Transverse colon (tissue), 4 donors: ENCODE results near the gene SP110.
"Not testable (repeated sequence)": the region's sequence is repeated elsewhere in the genome, so short reads cannot be mapped to it uniquely, and the experiment has no call there.

Source experiments
- CTCF ChIP-seq, 5 experiments: fragments of 200-600 bp in 3 of 5; fragments of 450-650 bp in 2 of 5; sonication (generic) in 3 of 5; IDR thresholded peaks; 1 replicate in 2 of 5; 2 replicates in 3 of 5; pipeline ENCODE4 v1.5.1; 2016 to 2017; ENCODE audit warnings: antibody characterized with exemption in 5 of 5, inconsistent platforms in 3 of 5, mild to moderate bottlenecking in 2 of 5, moderate library complexity in 1 of 5
- POLR2AphosphoS5 ChIP-seq, 3 donors: sonication (generic); formaldehyde crosslinking; IDR thresholded peaks; one replicate each; pipeline ENCODE4 v1.6.1; 2016; ENCODE audit warnings: antibody characterized with exemption in 3 of 3

GRCh38 chr2:230119827-230120226 is 100.0 kb downstream of the SP110 start:
- not testable (repeated sequence) for TF ChIP-seq CTCF, POLR2AphosphoS5 (IDR thresholded peaks at IDR 0.05)
